GM21526 (cell line): ENCODE data around the gene DDC.

ENCODE experiments used
- ATAC-seq: cut with Tn5 transposase; IDR thresholded peaks from one replicate; pipeline ENCODE4 v1.9.1; 2021; ENCODE audit warnings: moderate library complexity; ENCODE audit not compliant: unreplicated experiment, low FRiP score

The DDC gene

GRCh38 chr7:50426280-50427045 is 138.7 kb downstream of the DDC start:
- ATAC-seq: no peak

DNA sequence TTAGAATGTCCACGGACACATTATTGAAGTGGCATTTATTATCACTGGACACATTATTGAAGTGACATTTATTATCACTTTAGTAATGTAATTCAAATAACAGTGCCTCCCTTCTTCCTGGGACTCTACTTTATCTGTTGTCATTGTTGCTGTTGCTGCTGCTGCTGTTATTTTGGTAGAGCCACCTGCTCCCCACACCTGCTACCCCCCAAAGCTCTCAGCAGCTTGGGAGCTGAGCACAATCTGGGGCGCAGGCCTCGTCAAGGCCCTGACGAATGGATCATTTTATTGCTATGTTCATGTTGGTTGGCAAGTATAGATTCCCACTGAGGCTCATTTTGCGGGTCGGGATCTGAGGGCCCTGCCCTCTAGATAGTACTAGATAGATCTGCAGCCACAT is 139.9 kb downstream of the DDC start:
- ATAC-seq: no peak

GRCh38 chr7:50423860-50424259 is 141.3 kb downstream of the DDC start:
- ATAC-seq: no peak

DNA sequence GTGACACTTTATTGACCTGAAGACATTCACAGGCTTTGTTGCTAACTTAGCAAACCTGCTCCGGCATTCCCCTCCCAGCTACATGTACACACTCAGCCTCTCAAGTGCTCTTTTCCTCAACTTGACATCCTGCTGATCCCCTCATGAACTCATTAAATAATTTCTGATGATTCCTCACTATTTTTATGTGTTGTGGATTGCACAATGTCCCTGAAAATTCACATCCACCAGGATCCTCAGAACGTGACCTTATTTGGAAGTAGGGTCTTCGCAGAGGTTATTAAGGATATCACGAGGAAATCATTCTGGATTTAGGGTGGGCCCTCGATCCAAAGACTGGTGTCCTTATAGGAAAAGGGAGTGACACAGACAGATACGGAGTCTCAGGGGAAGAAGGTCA is 142.3 kb downstream of the DDC start:
- ATAC-seq: no peak

DNA sequence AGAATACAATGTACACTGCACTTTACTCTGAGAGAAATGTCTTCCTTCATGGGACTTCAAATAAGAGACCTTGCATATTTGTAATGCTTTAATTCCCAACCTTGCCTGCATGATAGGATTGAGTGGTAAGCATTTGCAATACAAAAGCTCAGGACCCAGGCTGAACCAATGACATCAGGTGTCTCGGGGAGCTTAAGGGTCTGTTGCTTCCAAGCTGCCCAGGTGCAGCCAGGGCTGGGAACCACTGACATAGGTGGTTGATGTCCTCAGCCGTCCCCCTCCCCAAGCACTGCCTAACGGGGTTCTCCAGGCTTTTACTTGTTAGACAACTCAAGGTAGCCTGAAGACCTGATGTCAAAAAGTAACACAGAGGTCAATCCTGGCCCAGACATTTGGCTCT is 144.2 kb downstream of the DDC start:
- no peak for ATAC-seq

DNA sequence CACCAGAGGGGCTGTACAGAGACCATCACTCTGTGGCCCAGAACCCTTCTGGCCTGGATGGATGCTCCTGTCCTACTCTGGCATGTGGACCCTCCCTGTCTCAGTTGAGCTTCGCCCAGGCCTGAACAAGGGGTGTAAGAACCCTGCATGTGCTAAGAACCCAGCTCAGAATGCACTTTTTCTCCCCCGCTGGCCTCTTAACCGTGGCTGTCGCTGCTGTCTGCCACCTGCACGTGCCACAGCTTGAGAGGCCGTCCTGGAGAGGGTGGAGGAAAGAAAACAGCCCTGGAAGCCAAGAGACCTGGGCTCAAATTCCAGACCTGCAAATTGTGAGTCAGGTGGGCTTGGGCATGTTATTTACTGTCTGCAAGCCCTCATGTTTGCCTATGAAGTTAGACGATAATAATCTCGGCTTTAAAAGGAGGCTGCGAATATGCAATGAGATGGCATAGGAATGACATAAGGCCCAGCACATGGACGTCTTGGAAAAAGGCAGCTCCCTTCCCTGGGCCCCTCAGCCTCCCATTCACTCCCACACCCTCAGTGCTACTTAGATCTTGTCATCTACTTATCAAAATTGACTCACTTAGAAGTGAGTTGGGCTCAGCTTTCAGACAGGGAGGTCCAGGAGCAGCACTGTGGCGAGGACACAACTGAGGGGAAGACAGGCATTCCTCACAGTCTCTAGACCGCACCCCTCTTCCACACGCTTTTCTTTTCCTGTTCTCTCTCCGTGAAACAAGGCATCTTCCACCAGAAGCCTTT is 146.5 kb downstream of the DDC start:
- no peak for ATAC-seq

DNA sequence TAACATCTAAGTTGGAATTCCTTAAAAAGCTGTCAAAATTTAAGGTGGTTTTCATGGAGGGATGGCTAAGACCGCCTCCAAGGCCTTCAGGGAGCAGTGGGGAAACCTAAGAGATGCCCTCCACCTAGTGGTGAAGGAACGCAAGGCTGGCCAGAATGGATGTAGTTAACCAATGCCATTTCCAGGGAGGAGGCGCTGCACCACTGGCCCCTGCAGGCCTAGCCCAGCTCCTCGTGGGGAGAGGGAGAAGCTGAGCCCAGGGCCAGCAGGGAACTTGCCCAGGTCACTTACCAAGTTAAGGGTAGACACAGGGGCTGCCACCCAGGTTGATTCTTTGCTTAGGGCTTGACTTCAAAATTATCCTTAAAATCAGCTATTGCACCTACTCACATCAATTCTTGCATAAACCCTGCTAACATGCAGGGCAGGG is 147.1 kb downstream of the DDC start:
- ATAC-seq: peak; percentile 83

- peak; percentile 80 for ATAC-seq
These were observed 148.6 kb downstream of the DDC start for GRCh38 chr7:50416527-50417182.

DNA sequence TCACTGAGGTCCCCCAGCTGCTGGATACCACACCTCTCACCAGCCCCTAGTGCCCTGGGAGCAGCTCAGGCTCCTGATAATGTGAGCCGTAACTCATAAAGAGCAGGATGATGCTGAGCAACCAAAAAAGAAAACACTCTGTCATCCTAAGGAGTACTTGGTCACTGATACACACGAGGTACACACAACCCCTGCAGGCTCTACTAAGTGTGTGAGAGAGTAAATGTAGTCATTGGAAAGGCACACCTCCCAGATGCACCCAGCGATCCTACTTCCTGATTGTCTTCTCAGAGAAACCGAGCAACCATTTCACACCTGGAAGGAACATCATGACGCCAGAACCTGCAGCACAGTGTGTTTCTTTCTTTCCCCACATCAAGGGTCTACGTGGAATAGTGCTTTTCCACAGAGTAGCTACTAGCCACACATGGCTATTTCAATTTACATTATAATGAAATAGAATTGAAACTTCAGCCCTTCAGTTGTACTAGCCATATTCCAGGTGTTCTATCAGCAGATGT is 149.3 kb downstream of the DDC start:
- ATAC-seq: no peak

GRCh38 chr7:50413561-50413960 is 151.6 kb downstream of the DDC start:
- ATAC-seq: no peak

- no peak for ATAC-seq
These were observed 152.2 kb downstream of the DDC start for GRCh38 chr7:50412973-50413372.

DNA sequence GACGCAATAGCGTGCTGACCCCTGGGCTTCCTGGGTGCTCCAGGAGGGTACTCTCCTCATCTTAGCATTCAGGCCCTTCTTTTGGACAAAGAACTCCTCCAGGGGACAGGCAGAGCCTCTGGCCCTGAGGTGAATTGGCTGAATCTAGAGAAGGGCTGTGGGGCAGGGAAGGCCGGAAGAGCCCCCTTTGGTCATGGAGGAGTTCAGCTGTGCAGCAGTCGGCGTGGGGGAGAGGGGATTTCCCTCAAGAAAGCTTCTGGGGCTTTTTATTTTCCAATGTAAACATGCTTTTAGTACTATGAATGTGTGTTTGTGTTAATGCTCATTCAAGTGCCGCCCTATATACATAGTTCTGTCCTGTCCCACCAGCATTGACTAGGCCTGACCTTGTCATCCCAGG is 153.9 kb downstream of the DDC start:
- no peak for ATAC-seq

GRCh38 chr7:50409856-50410745 is 155.1 kb downstream of the DDC start:
- peak; percentile 60 for ATAC-seq
